ENCODE results near the gene PDXDC1.
"Not testable (repeated sequence)": the region's sequence is repeated elsewhere in the genome, so short reads cannot be mapped to it uniquely, and the experiment has no call there.

The PDXDC1 gene

DNA sequence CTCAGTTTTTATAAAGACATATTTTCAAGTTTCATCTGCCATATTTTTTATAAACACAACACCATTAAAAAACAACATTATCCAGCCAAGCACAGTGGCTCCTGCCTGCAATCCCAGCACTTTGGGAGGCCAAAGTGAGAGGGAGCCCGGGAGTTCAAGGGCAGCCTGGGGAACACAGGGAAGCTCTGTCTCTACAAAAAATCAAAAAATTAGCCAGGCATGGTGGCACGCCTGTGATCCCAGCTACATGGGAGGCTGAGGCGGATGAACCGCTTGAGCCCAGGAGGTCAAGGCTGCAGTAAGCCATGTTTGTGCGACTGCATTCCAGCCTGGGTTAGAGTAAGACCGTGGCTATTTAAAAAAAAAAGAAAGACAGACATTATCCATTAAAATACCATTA is 98.3 kb downstream of the PDXDC1 start:
- DNase-seq: no peak

DNA sequence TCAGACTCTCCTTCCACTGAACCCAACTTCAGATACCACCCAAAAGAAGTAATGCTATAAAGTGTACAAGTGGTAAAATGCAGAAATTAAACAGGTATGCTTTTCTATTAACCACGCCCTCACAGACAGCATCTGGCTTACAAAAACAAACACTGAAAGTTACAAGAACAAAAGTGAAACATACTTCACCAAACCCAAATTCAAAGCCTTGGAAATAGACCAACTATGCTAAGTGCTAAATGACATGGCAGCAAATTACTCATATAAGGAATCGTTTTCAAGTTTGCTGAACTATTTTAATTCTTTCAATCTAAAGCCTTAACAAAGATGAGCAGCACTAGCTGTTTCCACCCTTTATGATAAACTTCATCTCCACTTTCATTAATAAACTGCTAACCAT is 101.3 kb downstream of the PDXDC1 start:
- DNase-seq: not testable (repeated sequence)

DNA sequence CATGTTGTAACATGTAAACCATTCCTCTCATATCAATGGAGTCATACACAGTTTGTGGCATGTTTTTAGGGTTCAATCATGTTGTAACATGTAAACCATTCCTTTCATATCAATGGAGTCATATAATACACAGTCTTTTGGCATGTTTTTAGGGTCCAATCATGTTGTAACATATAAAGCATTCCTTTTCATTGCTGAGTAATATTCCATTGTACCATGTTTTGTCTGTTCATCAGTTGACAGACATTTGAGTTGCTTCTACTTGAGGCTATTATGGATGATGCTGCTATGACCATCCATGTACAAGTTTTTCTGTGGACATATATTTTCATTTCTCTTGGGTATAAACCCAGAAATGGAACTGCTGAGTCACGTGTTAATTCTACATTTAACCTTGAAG is 106.1 kb downstream of the PDXDC1 start:
- DNase-seq: not testable (repeated sequence)

DNA sequence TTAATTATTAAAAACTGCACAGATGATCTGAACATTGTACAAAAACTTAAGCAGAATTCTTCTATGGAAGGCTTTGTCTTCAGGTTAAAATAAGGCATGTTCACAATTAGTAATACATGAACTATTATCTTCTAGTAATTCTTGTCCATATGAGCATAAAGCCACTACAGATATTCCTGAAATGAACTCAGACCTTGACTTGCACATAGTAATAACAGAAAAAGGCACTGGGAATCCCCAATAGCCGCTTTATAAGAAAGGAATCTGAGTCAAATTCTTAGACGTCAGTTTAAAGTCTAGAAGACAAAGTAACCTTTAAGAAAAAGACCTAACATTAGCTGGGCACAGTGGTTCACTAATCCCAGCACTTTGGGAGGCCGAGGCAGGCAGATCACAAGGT is 108.0 kb downstream of the PDXDC1 start:
- DNase-seq: not testable (repeated sequence)

DNA sequence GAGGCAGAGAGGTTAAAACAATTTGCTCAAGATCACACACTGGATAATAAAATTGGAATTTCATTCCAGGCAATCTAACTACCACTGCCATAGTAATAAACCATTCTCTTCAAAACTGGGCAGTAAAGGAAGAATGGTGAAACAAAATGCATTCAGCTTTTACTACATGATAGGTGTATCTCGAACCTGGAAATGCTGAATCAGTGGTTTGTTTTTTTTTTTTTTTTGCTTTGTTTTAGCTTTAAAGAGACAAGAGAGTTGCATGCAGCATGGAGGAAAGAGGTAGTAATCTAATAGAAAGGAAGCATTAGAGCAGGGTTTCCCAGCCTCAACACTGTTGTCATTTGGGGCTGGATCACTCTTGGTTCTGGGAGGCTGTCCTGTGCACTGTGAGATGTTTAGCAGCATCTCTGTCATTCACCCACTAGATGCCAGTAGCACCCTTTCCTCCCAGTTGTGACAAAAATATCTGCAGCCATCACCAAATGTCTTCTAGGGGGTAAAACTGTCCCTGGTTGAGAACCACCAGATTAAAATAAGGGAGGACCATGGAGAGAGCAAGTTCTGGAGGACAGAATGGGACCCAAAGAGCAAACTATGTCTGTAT is 115.9 kb downstream of the PDXDC1 start:
- DNase-seq: not testable (repeated sequence)

DNA sequence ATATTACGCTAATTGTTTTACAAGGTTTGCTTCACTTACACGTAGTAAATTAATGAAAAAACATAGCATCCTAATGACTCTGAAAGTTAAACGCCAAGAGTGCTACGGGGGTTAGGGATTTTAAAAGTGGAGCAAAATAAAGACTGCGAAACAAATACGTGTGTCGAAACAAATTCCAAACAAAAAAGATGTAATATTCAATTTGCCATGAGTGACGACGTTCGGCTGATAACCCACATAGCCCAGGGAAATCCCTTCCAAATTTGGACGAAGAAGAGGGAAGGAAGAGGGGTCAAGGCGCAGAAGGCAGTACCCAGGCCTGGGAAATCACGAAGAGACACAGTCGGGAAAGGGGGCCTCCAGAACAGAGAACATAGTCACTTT is 118.7 kb downstream of the PDXDC1 start:
- DNase-seq: not testable (repeated sequence)

DNA sequence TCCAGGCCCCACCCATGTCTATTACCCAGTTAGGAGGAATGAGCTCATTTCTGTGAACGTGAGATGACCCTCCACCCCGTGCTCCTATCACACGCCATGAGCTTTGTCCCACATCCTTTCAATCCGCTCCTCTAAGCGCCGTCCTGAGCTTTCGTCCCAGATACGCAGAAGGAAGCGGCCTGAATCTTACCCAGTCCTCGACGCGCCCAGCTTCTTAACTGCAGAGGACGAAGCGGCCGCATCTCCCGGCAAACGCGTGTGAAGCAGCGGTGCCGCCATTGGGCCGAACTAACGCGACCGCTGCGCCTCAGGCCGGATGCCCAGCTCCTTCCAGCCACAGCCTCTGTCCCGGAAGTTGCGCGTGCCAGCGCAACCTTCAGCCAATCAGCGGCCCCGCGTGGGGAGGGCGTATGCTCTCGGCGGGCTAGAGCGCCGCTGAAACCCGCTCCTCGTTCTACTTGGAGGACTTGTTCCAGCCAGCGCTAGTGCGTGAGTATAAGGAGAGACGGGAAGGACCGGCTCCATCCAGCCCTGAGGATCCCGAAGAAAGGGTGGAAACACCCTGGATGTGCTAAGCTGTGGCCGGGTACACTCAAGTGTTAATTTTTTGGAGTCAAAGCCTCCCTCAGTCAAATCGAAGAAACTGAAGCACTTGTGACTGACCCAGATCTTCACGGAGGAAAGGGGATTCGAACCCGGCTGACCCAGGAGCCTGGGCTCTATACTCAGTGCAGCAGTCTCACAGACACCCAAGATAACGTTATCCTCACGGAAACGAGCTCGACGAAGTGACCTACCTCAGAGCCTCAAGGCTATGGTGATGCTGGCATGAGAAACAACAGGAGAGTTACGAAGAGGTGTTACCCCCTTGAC is 119.4 kb downstream of the PDXDC1 start, which contains the start of gene RRN3:
Gene RRN3 (minus strand): TSS at position 318 of the 873 bp plus-strand sequence. CDS start 39 bp downstream, at position 279.
- peak; percentile 87 for DNase-seq

DNA sequence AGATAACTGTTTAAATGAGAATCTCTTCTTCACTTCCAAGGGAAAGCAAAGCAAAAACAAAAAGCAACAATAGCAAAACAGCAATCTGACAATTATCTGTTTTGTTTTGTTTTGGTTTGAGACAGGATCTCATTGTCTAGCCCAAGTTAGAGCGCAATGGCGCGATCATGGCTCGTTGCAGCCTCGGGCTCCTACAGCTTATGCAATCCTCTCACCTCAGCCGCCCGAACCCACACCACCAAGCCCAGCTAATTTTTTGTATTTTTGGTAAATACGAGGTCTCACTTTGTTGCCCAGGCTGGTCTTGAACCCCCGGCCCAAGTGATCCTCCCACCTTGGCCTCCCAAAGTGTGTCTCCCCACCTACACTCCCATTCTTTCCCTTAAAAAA is 121.8 kb downstream of the PDXDC1 start:
- DNase-seq: not testable (repeated sequence)

DNA sequence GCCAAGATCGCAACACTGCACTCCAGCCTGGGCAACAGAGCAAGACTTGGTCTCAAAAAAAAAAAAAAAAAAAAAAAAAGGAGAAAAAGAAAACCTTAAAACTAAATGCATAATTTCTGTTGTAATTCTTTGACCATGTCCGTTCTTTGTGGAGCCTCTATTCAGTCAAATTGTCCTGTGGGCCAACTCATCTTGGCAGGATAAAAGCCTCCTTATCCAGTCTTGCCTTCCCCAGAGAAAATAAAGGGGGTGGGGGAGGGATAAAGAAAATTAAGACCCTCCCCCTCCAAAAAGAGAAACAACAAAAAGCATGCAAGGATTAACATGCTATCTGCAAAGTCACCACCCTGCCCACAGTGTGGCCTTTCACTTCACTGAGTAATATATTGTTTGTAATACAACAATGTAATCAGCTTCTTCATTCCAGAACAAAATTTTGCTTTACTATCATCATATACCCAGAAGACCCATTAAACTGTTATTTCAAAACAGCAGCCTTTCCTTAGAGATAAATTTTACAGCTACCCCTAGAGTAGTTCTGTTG is 124.6 kb downstream of the PDXDC1 start:
- DNase-seq: not testable (repeated sequence)

DNA sequence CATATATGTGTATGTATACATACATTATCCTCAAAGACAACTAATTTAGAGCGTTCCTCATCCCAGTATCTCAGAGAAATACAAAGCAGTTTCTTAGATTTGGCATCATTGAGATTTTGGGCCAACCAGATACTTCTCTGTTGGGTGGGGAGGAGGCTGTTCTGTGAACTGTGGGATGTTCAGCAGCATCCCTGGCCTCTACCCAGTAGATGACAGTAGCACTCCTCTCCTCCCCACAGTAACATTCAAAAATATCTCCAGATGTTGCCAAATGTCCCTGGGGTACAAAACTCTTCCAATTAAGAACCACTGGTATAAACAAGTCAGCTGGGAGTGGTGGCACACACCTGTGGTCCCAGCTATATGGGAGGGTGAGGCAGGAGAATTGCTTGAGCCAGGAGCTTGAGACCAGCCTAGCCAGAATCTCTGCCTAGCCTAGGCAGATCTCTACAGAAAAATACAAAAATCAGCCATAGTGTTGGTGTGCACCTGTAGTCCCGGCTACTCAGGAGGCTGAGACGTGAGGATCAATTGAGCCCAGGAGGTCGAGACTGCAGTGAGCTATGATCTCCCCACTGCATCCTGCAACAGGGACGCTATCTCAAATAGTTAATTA is 125.7 kb downstream of the PDXDC1 start:
- DNase-seq: not testable (repeated sequence)

DNA sequence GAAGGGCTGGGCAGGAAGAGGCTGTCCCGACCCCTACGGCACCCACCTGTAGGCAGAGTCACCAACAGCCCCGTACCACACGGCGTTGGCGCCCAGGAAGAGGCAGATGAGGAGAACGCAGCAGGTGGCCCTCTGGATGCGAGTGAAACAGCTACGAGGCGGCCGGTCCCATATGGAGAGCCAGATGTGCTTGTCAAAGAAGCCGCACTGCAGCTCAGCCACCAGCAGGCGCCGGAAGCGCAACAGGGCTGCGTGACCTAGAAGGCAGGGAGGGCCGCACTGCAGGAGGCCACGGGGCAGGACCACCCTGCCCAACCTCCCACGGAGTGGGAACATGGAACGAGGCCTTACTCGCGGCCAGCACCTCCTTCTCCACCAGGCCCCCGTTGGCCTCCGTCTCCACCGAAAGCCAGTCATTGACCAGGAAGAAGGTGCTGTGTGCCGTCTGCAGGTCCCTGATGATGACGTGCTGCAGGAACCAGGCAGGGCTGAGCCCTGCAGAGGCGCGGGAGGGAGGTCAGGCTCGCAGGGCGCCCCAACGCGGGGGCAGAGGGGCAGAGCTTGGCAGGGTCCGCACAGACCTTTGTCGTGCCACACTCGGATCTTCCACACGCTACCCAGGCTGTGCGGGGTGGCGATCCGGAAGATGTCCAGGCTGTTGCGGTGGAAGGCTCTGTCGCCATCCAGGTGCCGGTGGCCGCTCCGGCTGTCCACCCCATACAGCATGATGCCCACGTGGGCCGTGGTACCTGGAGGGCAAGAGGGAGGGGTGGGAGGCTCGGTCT is 153.0 kb downstream of the PDXDC1 start:
- DNase-seq: not testable (repeated sequence)

DNA sequence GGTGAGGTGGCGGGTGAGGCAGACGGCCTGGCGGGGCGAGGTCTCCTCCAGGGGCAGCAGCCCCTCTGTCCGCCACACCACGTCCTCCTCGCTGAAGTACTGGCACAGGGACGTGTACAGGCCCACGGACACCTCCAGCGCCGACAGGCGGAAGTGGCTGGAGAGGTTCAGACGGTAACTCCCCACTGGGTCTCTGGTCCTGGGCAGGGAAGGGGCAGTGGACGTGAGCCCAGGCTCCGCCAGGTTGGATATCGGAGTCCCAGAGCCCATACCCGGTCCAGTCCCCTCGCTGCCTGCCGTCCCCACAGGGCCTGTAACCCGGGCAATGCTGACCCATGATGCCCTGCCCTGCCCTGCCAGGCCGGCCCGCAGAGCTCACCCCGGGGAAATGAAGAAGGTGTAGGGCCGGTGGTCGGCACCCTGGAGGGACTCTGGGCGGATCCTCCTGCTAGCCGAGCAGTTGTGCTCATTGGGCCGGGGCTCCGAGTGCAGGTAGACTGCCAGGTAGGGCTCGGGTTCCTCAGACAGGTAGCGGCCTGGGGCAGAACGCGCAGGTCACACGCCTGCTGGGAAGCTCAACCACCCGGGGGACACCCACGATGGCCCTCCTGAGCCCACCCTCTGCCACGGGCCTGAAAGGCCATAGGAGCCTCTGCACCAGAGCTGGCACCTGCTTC is 155.6 kb downstream of the PDXDC1 start:
- DNase-seq: not testable (repeated sequence)

DNA sequence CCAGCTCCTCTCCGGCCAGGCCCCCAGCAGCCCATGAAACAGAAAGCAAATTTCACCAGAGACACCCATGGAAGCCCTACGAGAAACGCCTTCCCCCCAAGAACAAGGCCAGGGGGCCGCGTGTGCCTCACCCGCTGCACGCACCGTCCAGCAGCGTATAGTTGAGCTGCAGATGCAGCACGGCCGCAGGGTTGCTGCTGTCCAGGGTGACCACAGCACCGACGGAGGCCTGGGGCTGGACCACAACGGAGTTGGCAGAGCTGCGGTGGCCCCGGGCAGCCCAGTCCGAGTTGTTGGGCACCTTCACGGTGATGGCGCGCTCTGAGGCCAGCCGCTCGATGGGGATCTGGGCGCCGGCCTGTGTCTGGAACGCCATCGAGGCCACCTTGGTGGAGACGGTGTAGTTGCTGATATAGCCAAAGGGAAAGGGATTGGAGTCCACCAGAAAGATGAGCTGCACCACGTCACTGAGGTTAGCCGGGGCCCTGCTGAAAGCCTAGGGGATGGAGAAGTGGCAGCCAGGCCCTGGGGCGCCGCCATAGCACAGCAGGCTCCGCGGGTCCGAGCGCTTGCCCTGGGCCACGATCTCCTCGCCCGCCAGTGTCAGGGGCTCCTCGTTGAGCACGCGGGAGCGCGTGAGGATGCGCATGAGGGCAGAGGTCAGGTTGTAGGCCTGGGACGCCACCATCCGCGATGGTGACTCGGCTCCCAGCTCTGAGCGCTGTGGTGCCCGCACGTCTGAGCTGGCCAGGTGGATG is 156.3 kb downstream of the PDXDC1 start:
- not testable (repeated sequence) for DNase-seq

DNA sequence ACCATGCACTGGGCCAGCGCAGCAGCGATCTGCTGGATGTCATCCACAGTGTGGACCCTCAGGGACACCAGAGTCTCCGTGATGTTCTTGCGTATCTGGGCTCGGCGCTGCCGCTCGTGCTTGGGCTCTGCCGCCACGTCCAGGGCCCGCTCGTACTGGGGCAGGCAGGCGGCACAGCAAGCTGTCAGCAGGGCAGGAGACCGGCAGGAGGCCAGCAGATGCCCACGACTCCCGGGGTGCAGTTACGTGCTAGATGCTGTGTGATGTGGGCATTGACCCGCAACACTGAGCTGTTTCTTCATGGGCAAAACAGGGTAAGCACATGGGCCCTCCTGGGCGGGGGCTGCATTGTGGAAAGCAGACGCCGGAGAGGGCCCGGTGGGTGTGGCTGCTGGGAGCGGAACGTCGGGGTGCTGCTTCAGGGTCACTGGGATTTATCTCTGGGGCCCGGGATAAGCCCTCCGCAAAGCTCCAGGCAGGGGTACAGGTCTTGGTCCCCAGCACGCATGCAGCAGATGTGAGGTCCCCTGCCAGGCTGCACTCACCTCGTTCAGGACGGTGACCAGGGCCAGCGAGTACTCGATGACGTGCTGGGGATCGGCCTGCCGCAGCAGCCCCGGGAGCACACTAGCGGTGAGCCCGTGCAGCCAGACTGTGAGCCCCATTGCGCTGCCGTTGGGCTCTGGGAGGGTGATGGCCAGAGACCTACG is 158.0 kb downstream of the PDXDC1 start:
- not testable (repeated sequence) for DNase-seq

DNA sequence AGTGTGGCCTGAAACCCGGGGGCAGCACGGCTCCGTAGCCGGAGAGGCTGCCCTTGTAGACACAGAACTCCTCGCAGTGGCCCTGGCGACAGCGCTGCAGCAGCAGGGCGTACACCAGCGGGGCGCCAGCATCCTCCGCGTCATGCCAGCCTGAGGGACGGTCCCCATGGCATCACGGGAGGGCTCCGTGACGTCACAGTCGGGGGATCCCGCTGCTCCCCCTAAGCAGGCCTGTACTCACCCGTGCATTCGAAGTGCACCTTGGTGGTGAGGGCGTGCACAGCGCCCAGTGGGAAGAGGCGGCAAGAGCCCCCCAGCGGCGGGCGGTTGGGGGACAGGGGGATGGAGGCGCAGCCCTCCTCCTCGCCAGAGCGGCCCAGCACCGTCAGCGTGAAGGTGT is 158.7 kb downstream of the PDXDC1 start:
- not testable (repeated sequence) for DNase-seq

DNA sequence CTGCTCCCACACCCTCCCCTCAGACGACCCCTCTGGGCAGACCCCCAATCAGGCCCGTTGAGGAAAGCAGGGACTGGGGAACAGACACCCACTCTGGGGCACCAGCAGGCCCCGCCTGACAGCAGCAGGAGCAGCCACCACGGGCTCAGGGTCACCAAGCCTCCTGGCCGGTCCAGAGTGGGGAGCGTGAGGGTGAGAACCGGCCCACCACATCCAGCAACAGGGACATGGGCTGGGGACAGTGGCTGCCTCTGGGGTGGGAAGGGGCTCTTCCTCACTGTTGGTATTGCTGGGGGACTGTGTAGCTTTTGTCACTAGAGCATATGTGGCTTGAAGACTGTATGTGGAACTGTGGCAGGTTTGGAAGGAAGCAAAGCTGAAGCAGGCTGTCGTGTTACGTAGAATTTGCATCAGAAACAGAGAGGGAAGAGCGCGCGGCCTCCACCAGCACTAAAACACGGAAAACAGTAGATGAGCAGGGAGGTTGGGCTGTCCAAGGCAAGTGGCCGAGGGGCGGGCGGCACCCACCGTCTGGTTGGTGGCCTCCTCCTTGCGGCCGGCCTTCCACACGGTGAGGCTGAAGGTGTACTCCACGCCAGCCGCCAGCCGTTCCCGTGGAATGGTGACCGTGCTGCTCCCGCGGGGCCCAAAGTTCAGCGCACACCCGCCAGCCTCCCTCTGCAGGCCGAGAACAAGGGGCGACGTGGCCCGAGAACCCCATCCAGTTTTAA is 160.1 kb downstream of the PDXDC1 start:
- not testable (repeated sequence) for DNase-seq

DNA sequence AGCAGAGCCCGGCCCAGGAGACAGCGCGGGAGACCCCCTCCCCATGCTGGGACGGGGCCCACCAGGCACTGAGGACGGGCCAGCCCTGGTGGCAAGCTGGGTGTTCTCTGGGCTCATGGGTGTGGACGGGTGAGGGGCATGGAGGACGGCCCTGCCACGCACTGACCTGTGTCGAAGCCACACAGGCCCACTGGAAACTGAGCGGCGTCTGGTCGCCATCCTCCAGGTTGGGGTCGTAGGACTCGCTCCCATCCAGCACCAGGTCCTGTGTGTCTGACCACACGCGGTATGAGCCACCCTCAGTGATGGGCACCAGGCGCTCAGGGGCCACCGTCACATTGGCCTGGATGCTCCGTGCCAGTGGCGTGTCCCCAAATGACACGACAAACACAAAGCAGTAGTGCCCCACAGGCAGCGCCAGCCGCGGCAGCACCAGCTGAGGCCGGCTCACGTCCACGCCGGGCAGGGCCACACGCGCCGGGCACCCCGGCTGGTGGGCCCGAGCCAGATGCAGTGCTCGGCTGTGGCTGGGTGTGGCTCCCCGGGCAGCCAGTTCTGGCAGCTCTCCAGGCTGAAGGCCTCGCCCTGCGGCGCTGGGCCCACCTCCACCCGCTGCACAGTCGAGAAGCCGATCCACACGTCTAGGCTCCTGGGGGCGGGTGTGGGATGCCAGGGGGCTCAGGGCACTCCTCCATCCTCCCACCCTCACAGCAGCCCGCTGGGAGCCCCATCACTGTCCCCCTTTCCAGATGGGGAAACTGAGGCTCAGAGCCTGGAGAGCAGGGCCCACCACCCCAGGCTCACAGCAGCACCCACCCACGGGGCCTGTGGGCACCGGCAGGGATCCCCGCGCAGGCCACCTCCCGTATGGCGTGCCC is 160.9 kb downstream of the PDXDC1 start:
- DNase-seq: not testable (repeated sequence)

DNA sequence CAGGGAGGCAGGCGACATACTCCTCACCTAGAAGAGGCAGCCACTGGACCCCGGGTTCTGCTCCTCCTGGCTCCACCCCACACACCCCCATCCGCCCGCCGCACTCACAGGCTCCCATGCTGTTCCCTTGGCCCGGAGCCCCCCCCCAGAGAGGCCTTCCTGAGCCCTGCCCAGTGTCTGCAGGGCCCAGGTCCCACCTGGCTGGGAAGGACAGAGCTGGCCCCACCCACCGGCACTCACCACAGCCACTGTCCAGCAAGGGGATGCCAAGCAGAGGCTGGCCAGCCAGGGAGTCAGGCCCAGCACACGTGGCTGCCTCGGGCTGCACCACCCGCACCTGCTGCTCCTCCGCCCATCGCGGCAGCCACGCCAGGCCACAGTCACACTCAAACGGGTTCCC is 162.7 kb downstream of the PDXDC1 start:
- DNase-seq: not testable (repeated sequence)

All from NCI-H1105 (cell line).